ENCODE results near the gene RFX3.

Gene RFX3

GRCh38 chr9:3189113-3189861 lies 336.5 kb downstream of the RFX3 start:
- no peak for DNase-seq

DNA sequence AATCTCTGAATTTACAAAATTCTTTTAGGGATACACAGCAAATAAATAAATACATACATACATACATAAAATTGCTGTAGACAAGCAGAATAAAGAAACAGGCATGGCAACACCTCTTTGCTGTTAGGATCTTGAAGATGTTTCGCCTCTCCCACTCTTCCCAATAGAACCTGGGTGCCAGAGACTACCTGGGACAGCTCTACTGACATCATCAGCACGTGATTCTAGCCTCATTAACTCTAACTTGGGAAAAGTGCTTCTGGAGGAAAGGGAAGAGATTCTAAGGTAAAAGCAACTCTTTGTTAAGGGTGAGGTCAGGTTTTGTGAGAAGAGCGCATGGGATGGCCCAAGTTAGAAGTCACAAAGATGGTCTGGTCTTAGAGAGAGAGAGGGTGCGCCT lies 339.1 kb downstream of the RFX3 start:
- DNase-seq = no peak

GRCh38 chr9:3181049-3181953 lies 344.5 kb downstream of the RFX3 start:
- no peak for DNase-seq

DNA sequence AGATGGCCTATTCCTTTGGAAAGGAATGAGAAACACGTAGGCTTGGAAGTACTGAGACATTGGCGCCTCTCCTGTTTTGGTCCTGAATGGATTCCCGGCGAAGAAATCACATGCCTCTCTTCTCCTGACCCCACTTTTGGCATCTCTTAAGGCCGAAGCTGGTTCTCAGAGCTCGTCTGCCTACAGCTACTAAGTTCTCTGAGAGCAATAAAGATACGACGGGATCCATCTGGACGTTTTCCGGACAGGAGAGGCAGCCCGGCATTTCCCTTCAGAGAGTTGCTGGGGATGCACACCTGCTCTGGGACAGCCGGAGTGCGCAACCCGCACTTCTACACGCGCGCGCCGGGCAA lies 345.1 kb downstream of the RFX3 start:
- no peak for DNase-seq

DNA sequence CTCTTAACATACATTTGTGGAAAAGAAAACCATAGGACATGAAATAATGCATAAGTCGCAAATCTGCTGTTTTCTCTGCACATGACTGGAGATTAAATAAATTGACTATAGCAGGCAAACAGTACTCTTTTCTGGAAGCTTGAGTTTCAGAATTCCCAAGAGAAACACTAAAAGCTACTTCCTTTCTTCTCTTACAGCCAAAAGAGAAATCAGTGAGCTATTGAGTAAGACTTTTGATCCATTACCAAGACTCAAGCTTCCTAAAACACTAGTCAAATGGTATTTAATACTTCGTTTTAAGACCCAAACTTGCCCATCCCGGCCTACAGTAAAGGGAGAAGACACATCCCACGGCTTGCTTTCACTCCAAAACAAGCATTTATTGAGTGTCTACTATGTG lies 346.1 kb downstream of the RFX3 start:
- no peak for DNase-seq

- no peak for DNase-seq
These were observed 347.9 kb downstream of the RFX3 start for GRCh38 chr9:3177936-3178335.

- DNase-seq = no peak
These were observed 348.5 kb downstream of the RFX3 start for GRCh38 chr9:3177146-3177761.

DNA sequence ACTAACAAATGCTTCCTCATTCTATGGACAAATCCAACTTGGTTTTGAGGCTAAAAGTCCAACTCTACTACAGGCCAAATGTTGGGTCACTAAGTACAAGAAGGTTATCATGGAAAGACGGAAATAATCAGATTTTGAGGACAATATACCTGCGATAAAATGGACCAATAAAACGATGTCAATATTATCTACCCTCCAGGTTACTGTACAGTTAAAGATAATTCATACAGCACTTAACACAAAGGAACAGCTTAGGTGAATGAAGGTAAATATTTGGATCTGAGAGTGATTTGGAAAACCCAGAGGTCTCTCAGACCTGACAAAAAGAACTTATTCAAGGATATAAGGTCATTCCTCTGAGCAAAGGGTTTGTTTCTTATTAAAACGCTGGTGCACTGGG lies 352.4 kb downstream of the RFX3 start:
- DNase-seq = no peak

DNA sequence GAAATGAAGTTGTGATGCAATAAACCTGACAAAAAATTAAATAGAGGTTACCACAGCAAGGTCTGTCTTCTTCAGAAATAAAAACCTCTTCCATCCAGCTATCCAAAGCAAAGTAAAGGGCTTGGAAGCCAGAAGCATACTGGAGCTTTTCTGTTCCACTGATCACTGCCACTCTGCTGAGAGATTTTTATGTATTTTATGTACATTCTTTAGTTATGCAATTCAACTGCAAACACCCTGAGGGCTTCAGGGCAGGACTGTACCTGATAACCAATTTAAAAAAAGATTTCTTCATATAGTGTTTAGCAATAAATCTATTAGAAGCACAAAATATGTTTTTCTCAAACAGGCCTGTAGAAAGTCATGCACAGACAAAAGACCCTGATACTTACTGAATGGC lies 355.0 kb downstream of the RFX3 start:
- no peak for DNase-seq
